Ishikawa (cell line): Measurements from ENCODE around the gene PRR33.

Experiments used
- CEBPB ChIP-seq: IDR thresholded peaks from 2 replicates; pipeline ENCODE4 v1.6.1; 2012
- CREB1 ChIP-seq: IDR thresholded peaks from 2 replicates; pipeline ENCODE4 v1.6.1; 2012; ENCODE audit warnings: low read depth
- EP300 ChIP-seq: IDR thresholded peaks from 2 replicates; pipeline ENCODE4 v1.6.1; 2012; ENCODE audit warnings: borderline replicate concordance
- FOXM1 ChIP-seq: IDR thresholded peaks from 2 replicates; pipeline ENCODE4 v1.6.1; 2012; ENCODE audit warnings: low read depth, borderline replicate concordance
- MAX ChIP-seq: IDR thresholded peaks from 2 replicates; pipeline ENCODE4 v1.6.1; 2012
- NFIC ChIP-seq: IDR thresholded peaks from 2 replicates; pipeline ENCODE4 v1.6.1; 2012
- RAD21 ChIP-seq: IDR thresholded peaks from 2 replicates; pipeline ENCODE4 v1.6.1; 2012; ENCODE audit warnings: low read depth
- TAF1 ChIP-seq: IDR thresholded peaks from 2 replicates; pipeline ENCODE4 v1.6.1; 2012; ENCODE audit warnings: low read depth, mild to moderate bottlenecking
- TCF12 ChIP-seq: IDR thresholded peaks from 2 replicates; pipeline ENCODE4 v1.6.1; 2012; ENCODE audit warnings: low read depth
- TEAD4 ChIP-seq: IDR thresholded peaks from 2 replicates; pipeline ENCODE4 v1.6.1; 2012
- USF1 ChIP-seq: IDR thresholded peaks from 2 replicates; pipeline ENCODE4 v1.6.1; 2012
- YY1 ChIP-seq: IDR thresholded peaks from 2 replicates; pipeline ENCODE4 v1.6.1; 2012; ENCODE audit warnings: low read depth
- ZBTB7A ChIP-seq: IDR thresholded peaks from 2 replicates; pipeline ENCODE4 v1.6.1; 2012; ENCODE audit warnings: low read depth

- TF ChIP-seq RAD21 (no peak), TCF12 (no peak), EP300 (no peak), TEAD4 (no peak), MAX (no peak), USF1 (no peak), NFIC (no peak), TAF1 (no peak), ZBTB7A (no peak), CREB1 (no peak), FOXM1 (no peak), YY1 (no peak), CEBPB (no peak)
Measured at GRCh38 chr11:1923201-1923956, 31.7 kb upstream of the PRR33 start.
